Measurements from ENCODE around the gene ANKRD13C.
"Not testable (repeated sequence)": the region's sequence is repeated elsewhere in the genome, so short reads cannot be mapped to it uniquely, and the experiment has no call there.

ANKRD13C gene

GRCh38 chr1:70348399-70349165 is 5.9 kb downstream of the ANKRD13C start:
- no peak overlapping the region for H3K9ac ChIP-seq (ENCODE audit: low read depth, low read length)
- H3K4me1 ChIP-seq (ENCODE audit: insufficient read depth, low read length), result no peaks in the 10 kb centered on the region
- H3K9me3 ChIP-seq (ENCODE audit: control insufficient read depth, insufficient read depth, low read length), result no peaks in the 10 kb centered on the region
- no peaks in the 10 kb centered on the region for H3K36me3 ChIP-seq (ENCODE audit: insufficient read depth, low read length)

- H3K4me1 ChIP-seq (ENCODE audit: insufficient read depth, low read length); H3K9ac ChIP-seq (ENCODE audit: low read depth, low read length); H3K9me3 ChIP-seq (ENCODE audit: control insufficient read depth, insufficient read depth, low read length); H3K36me3 ChIP-seq (ENCODE audit: insufficient read depth, low read length): not testable (repeated sequence)
Observed at GRCh38 chr1:70339644-70340043, 14.9 kb downstream of the ANKRD13C start.

- H3K4me1 ChIP-seq (ENCODE audit: insufficient read depth, low read length), result no peaks in the 10 kb centered on the region
- no peaks in the 10 kb centered on the region; the same call in 1 of the 2 replicates for H3K36me3 ChIP-seq (ENCODE audit: insufficient read depth, low read length)
- H3K9ac ChIP-seq (ENCODE audit: low read depth, low read length), result no peak overlapping the region
- no peaks in the 10 kb centered on the region for H3K9me3 ChIP-seq (ENCODE audit: control insufficient read depth, insufficient read depth, low read length)
Observed at GRCh38 chr1:70336050-70336449, 18.5 kb downstream of the ANKRD13C start.

- no peaks in the 10 kb centered on the region; the same call in 1 of the 2 replicates for H3K36me3 ChIP-seq (ENCODE audit: insufficient read depth, low read length)
Observed at GRCh38 chr1:70334436-70334835, 20.1 kb downstream of the ANKRD13C start.

GRCh38 chr1:70333245-70333644 is 21.3 kb downstream of the ANKRD13C start:
- H3K36me3 ChIP-seq (ENCODE audit: insufficient read depth, low read length), result no peaks in the 10 kb centered on the region; the same call in 1 of the 2 replicates
- no peaks in the 10 kb centered on the region for H3K4me1 ChIP-seq (ENCODE audit: insufficient read depth, low read length)
- H3K9me3 ChIP-seq (ENCODE audit: control insufficient read depth, insufficient read depth, low read length), result no peaks in the 10 kb centered on the region
- no peak overlapping the region for H3K9ac ChIP-seq (ENCODE audit: low read depth, low read length)

More at GRCh38 chr1:70334436-70334835, 20.1 kb downstream of the ANKRD13C start:
- H3K9ac ChIP-seq (ENCODE audit: low read depth, low read length), result no peak overlapping the region
- H3K9me3 ChIP-seq (ENCODE audit: control insufficient read depth, insufficient read depth, low read length), result no peaks in the 10 kb centered on the region
- H3K4me1 ChIP-seq (ENCODE audit: insufficient read depth, low read length), result no peaks in the 10 kb centered on the region

GRCh38 chr1:70331962-70332361 is 22.6 kb downstream of the ANKRD13C start:
- no peak overlapping the region for H3K9ac ChIP-seq (ENCODE audit: low read depth, low read length)
- no peaks in the 10 kb centered on the region for H3K4me1 ChIP-seq (ENCODE audit: insufficient read depth, low read length)
- H3K36me3 ChIP-seq (ENCODE audit: insufficient read depth, low read length), result no peaks in the 10 kb centered on the region
- H3K9me3 ChIP-seq (ENCODE audit: control insufficient read depth, insufficient read depth, low read length), result no peaks in the 10 kb centered on the region

GRCh38 chr1:70327306-70328076 is 27.0 kb downstream of the ANKRD13C start:
- H3K36me3 ChIP-seq (ENCODE audit: insufficient read depth, low read length), result no peaks in the 10 kb centered on the region
- no peaks in the 10 kb centered on the region for H3K9me3 ChIP-seq (ENCODE audit: control insufficient read depth, insufficient read depth, low read length)
- no peaks in the 10 kb centered on the region for H3K4me1 ChIP-seq (ENCODE audit: insufficient read depth, low read length)
- H3K9ac ChIP-seq (ENCODE audit: low read depth, low read length), result no peak overlapping the region

- Histone ChIP-seq H3K36me3 (ENCODE audit: insufficient read depth, low read length) (no peaks in the 10 kb centered on the region), H3K4me1 (ENCODE audit: insufficient read depth, low read length) (no peaks in the 10 kb centered on the region), H3K9me3 (ENCODE audit: control insufficient read depth, insufficient read depth, low read length) (no peaks in the 10 kb centered on the region), H3K9ac (ENCODE audit: low read depth, low read length) (no peak overlapping the region)
Observed at GRCh38 chr1:70324683-70325082, 29.8 kb downstream of the ANKRD13C start.

GRCh38 chr1:70319750-70320149 is 34.8 kb downstream of the ANKRD13C start:
- H3K36me3 ChIP-seq (ENCODE audit: insufficient read depth, low read length), result no peaks in the 10 kb centered on the region
- no peaks in the 10 kb centered on the region for H3K4me1 ChIP-seq (ENCODE audit: insufficient read depth, low read length)
- H3K9ac ChIP-seq (ENCODE audit: low read depth, low read length), result no peak overlapping the region
- H3K9me3 ChIP-seq (ENCODE audit: control insufficient read depth, insufficient read depth, low read length), result no peaks in the 10 kb centered on the region

GRCh38 chr1:70318191-70318590 is 36.3 kb downstream of the ANKRD13C start:
- Histone ChIP-seq H3K4me1 (ENCODE audit: insufficient read depth, low read length) (no peaks in the 10 kb centered on the region), H3K9ac (ENCODE audit: low read depth, low read length) (no peak overlapping the region), H3K36me3 (ENCODE audit: insufficient read depth, low read length) (no peaks in the 10 kb centered on the region), H3K9me3 (ENCODE audit: control insufficient read depth, insufficient read depth, low read length) (no peaks in the 10 kb centered on the region)

- H3K9me3 ChIP-seq (ENCODE audit: control insufficient read depth, insufficient read depth, low read length), result no peaks in the 10 kb centered on the region
- no peak overlapping the region for H3K9ac ChIP-seq (ENCODE audit: low read depth, low read length)
- no peaks in the 10 kb centered on the region for H3K36me3 ChIP-seq (ENCODE audit: insufficient read depth, low read length)
- H3K4me1 ChIP-seq (ENCODE audit: insufficient read depth, low read length), result no peaks in the 10 kb centered on the region
Observed at GRCh38 chr1:70317087-70317486, 37.4 kb downstream of the ANKRD13C start.

GRCh38 chr1:70315782-70316181 is 38.7 kb downstream of the ANKRD13C start:
- Histone ChIP-seq H3K9ac (ENCODE audit: low read depth, low read length) (no peak overlapping the region), H3K36me3 (ENCODE audit: insufficient read depth, low read length) (no peaks in the 10 kb centered on the region), H3K4me1 (ENCODE audit: insufficient read depth, low read length) (no peaks in the 10 kb centered on the region), H3K9me3 (ENCODE audit: control insufficient read depth, insufficient read depth, low read length) (no peaks in the 10 kb centered on the region)

- Histone ChIP-seq H3K4me1 (ENCODE audit: insufficient read depth, low read length) (no peaks in the 10 kb centered on the region), H3K36me3 (ENCODE audit: insufficient read depth, low read length) (no peaks in the 10 kb centered on the region), H3K9ac (ENCODE audit: low read depth, low read length) (no peak overlapping the region), H3K9me3 (ENCODE audit: control insufficient read depth, insufficient read depth, low read length) (no peaks in the 10 kb centered on the region)
Observed at GRCh38 chr1:70314706-70315304, 39.7 kb downstream of the ANKRD13C start.

GRCh38 chr1:70311369-70311768 is 43.2 kb downstream of the ANKRD13C start:
- Histone ChIP-seq H3K36me3 (ENCODE audit: insufficient read depth, low read length) (no peaks in the 10 kb centered on the region), H3K9me3 (ENCODE audit: control insufficient read depth, insufficient read depth, low read length) (no peaks in the 10 kb centered on the region), H3K4me1 (ENCODE audit: insufficient read depth, low read length) (no peaks in the 10 kb centered on the region), H3K9ac (ENCODE audit: low read depth, low read length) (no peak overlapping the region)

All from ES-I3 (cell line).